Esophagus squamous epithelium (tissue), 5 donors: ENCODE data around the gene SHC1. TPM values are rescaled to one million over a fixed set of nuclear protein-coding genes. Genes with fewer than 3 reads are reported as not detected.

ENCODE experiments used
- DNase-seq: peaks from one replicate; lab custom pipeline; 2025; lab: John Stamatoyannopoulos, UW
- H3K27ac ChIP-seq, 4 donors: fragments of 200-600 bp; sonication (generic); one replicate each; pipeline ENCODE4 v1.5.1; 2016 to 2019; ENCODE audit warnings: mild to moderate bottlenecking in 1 of 4
- H3K27me3 ChIP-seq, 4 donors: fragments of 200-600 bp; sonication (generic); 1 replicate in 3 of 4; 2 replicates in 1 of 4; pipeline versions ENCODE4 v1.5.1 to v1.6.0; 2017 to 2021; ENCODE audit warnings: antibody characterized with exemption in 1 of 4
- H3K36me3 ChIP-seq, 3 donors: fragments of 200-600 bp; sonication (generic); one replicate each; pipeline ENCODE4 v1.5.1; 2016 to 2019
- H3K4me1 ChIP-seq, 3 donors: fragments of 200-600 bp; sonication (generic); one replicate each; pipeline ENCODE4 v1.5.1; 2017 to 2019
- H3K4me3 ChIP-seq, 4 donors: fragments of 200-600 bp; sonication (generic); 1 replicate in 3 of 4; 2 replicates in 1 of 4; pipeline ENCODE4 v1.5.1; 2016 to 2019; ENCODE audit warnings: mild to moderate bottlenecking in 2 of 4, moderate library complexity in 1 of 4
- H3K9me3 ChIP-seq, 3 donors: fragments of 200-600 bp; sonication (generic); one replicate each; pipeline ENCODE4 v1.5.1; 2016 to 2019
- CTCF ChIP-seq, 6 experiments: fragments of 450-650 bp in 4 of 6; fragments of 200-600 bp in 2 of 6; sonication (generic) in 2 of 6; IDR thresholded peaks; one replicate each; pipeline ENCODE4 v1.5.1; 2016 to 2019; ENCODE audit warnings: antibody characterized with exemption in 6 of 6, mild to moderate bottlenecking in 4 of 6, moderate library complexity in 4 of 6
- POLR2A ChIP-seq, 4 donors: fragments of 450-650 bp; IDR thresholded peaks; one replicate each; pipeline ENCODE4 v1.6.1; 2017; ENCODE audit warnings: antibody characterized with exemption in 4 of 4, mild to moderate bottlenecking in 4 of 4, moderate library complexity in 3 of 4
- WGBS, 2 donors: methylation state at CpG; one replicate each; pipeline ENCODE4 v1.1.5; 2018; 5-methylcytosine and 5-hydroxymethylcytosine counted together
- intact Hi-C: fragments of 100-400 bp; cut with DNase I; formaldehyde crosslinking; loops from one replicate; pipeline ENCODE4 v1.15.0; 2022
- total RNA-seq, 4 donors: library from RNA; depleted of rRNA; stranded (reverse); fragments of >200 nt; gene quantifications; one replicate each; pipeline ENCODE4 v1.1.0, GENCODE V29; 2016
- donor health status: DM: yes; HTN: yes; CAD: no.

Gene SHC1
- total RNA-seq, 4 donors from 2014 or later, result 37.6 to 80.9 (median 65.8) TPM

GRCh38 chr1:155001675-155002463 lies 31.3 kb upstream of the SHC1 start:
- H3K27me3 ChIP-seq, result no peaks in the 10 kb centered on the region
- H3K27ac ChIP-seq, result peak overlapping the region; percentile 97 to 99 (median 98)
- 0 to 3% methylated on average over 4 to 6 of the region's 38 CpGs for WGBS, 2 donors
- peak overlapping the region; percentile 77 to 96 (median 86) for H3K4me3 ChIP-seq
- H3K36me3 ChIP-seq, result peaks cover 0 to 7% (median 0%) of the 10 kb centered on the region in 3 donors
- TF ChIP-seq POLR2A (IDR thresholded peaks at IDR 0.05) (peak in 3 of 4 donors; percentile 3 to 85 (median 48)), CTCF (IDR thresholded peaks at IDR 0.05) (peak in 3 of 6 experiments; percentile 14 to 28 (median 16))
- H3K4me1 ChIP-seq, result peaks cover 43 to 61% (median 53%) of the 10 kb centered on the region in 3 donors
- DNase-seq, result peak; percentile 96
- H3K9me3 ChIP-seq, result no peaks in the 10 kb centered on the region
- intact Hi-C loops, result no loop called here

- TF ChIP-seq POLR2A (IDR thresholded peaks at IDR 0.05) (no peak), CTCF (IDR thresholded peaks at IDR 0.05) (no peak)
- H3K4me3 ChIP-seq, result peak overlapping the region; percentile 77 to 96 (median 86)
- peaks cover 38 to 56% (median 48%) of the 10 kb centered on the region in 3 donors for H3K4me1 ChIP-seq
- 0% methylated on average over 4 to 6 of the region's 11 CpGs for WGBS, 2 donors
- no peaks in the 10 kb centered on the region for H3K27me3 ChIP-seq
- peaks cover 0 to 6% (median 0%) of the 10 kb centered on the region in 3 donors for H3K36me3 ChIP-seq
- no peak for DNase-seq
- peak overlapping the region; percentile 97 to 99 (median 98) for H3K27ac ChIP-seq
- H3K9me3 ChIP-seq, result no peaks in the 10 kb centered on the region
- intact Hi-C loops, result no loop called here
Measured at GRCh38 chr1:155001425-155001674, 30.8 kb upstream of the SHC1 start.

GRCh38 chr1:155000726-155001424 lies 30.3 kb upstream of the SHC1 start:
- peak in 3 of 4 donors; percentile 44 to 88 (median 77) for TF ChIP-seq POLR2A (IDR thresholded peaks at IDR 0.05)
- TF ChIP-seq CTCF (IDR thresholded peaks at IDR 0.05), result peak in 4 of 6 experiments; percentile 17 to 45 (median 24)
- Histone ChIP-seq H3K4me3 (peak overlapping the region; percentile 77 to 96 (median 86)), H3K27me3 (no peaks in the 10 kb centered on the region), H3K27ac (peak overlapping the region; percentile 97 to 99 (median 98)), H3K36me3 (peaks cover 0 to 1% (median 0%) of the 10 kb centered on the region in 3 donors), H3K4me1 (peaks cover 33 to 54% (median 43%) of the 10 kb centered on the region in 3 donors), H3K9me3 (no peaks in the 10 kb centered on the region)
- DNase-seq, result no peak
- 0% methylated on average over 7 to 21 of the region's 43 CpGs for WGBS, 2 donors
- intact Hi-C loops, result no loop called here

GRCh38 chr1:155000411-155000725 lies 29.8 kb upstream of the SHC1 start:
- H3K27ac ChIP-seq, result peak overlapping the region; percentile 97 to 99 (median 98)
- peaks cover 28 to 54% (median 38%) of the 10 kb centered on the region in 3 donors for H3K4me1 ChIP-seq
- H3K4me3 ChIP-seq, result peak overlapping the region; percentile 77 to 96 (median 86)
- H3K27me3 ChIP-seq, result no peaks in the 10 kb centered on the region
- TF ChIP-seq CTCF (IDR thresholded peaks at IDR 0.05) (no peak), POLR2A (IDR thresholded peaks at IDR 0.05) (no peak)
- H3K36me3 ChIP-seq, result no peaks in the 10 kb centered on the region
- no peaks in the 10 kb centered on the region for H3K9me3 ChIP-seq
- DNase-seq, result no peak
- 0% methylated on average over 4 to 6 of the region's 13 CpGs for WGBS, 2 donors
- intact Hi-C loops, result no loop called here
